HG03558 (cell line): ENCODE measurements around the gene IFIT2.
"Not testable (repeated sequence)": the region's sequence is repeated elsewhere in the genome, so short reads cannot be mapped to it uniquely, and the experiment has no call there.

ENCODE experiments used
- ATAC-seq: cut with Tn5 transposase; IDR thresholded peaks from one replicate; pipeline ENCODE4 v1.9.1; 2021; ENCODE audit warnings: moderate number of reproducible peaks; ENCODE audit not compliant: unreplicated experiment; ENCODE audit errors: extremely low read depth

Gene IFIT2

GRCh38 chr10:89301721-89302445, at the start of gene IFIT2:
Gene IFIT2 (plus strand): TSS chr10:89302046. CDS start chr10:89302124, 78 bp downstream.
- ATAC-seq, result no peak

GRCh38 chr10:89252225-89252585, 49.6 kb upstream of the IFIT2 start:
- ATAC-seq, result no peak

- not testable (repeated sequence) for ATAC-seq
These were observed 46.7 kb upstream of the IFIT2 start for GRCh38 chr10:89255091-89255579.

- no peak for ATAC-seq
These were observed 46.1 kb upstream of the IFIT2 start for GRCh38 chr10:89255793-89256192.

- ATAC-seq, result no peak
These were observed 45.5 kb upstream of the IFIT2 start for GRCh38 chr10:89256340-89256739.

- no peak for ATAC-seq
These were observed 44.9 kb upstream of the IFIT2 start for GRCh38 chr10:89256962-89257361.

GRCh38 chr10:89257581-89257980, 44.3 kb upstream of the IFIT2 start:
- no peak for ATAC-seq

- ATAC-seq, result no peak
These were observed 43.0 kb upstream of the IFIT2 start for GRCh38 chr10:89258881-89259280.

GRCh38 chr10:89262086-89263051, 39.5 kb upstream of the IFIT2 start:
- no peak for ATAC-seq

GRCh38 chr10:89263091-89263490, 38.8 kb upstream of the IFIT2 start:
- ATAC-seq, result no peak

GRCh38 chr10:89263531-89263930, 38.3 kb upstream of the IFIT2 start:
- no peak for ATAC-seq

- no peak for ATAC-seq
These were observed 35.0 kb upstream of the IFIT2 start for GRCh38 chr10:89266721-89267453.

GRCh38 chr10:89269433-89270152, 32.3 kb upstream of the IFIT2 start:
- no peak for ATAC-seq

- ATAC-seq, result no peak
These were observed 31.7 kb upstream of the IFIT2 start for GRCh38 chr10:89270153-89270483.

- ATAC-seq, result no peak
These were observed 30.3 kb upstream of the IFIT2 start for GRCh38 chr10:89271532-89271931.

- ATAC-seq, result no peak
These were observed 28.2 kb upstream of the IFIT2 start for GRCh38 chr10:89273680-89274079.

GRCh38 chr10:89274928-89275327, 26.9 kb upstream of the IFIT2 start:
- ATAC-seq, result no peak

- ATAC-seq, result no peak
These were observed 26.5 kb upstream of the IFIT2 start for GRCh38 chr10:89275383-89275782.

GRCh38 chr10:89278034-89278535, 23.8 kb upstream of the IFIT2 start:
- no peak for ATAC-seq

GRCh38 chr10:89278900-89279392, 22.9 kb upstream of the IFIT2 start:
- no peak for ATAC-seq
